ENCODE results near the gene ARRB1. TPM values are rescaled to one million over a fixed set of nuclear protein-coding genes. Genes with fewer than 3 reads are reported as not detected.

Gene ARRB1
- total RNA-seq, 2 donors from 2014 or later, result 70.3 to 73.4 TPM

GRCh38 chr11:75241036-75241905 is 110.2 kb downstream of the ARRB1 start:
- Histone ChIP-seq H3K27me3 (peaks cover 28% of the 10 kb centered on the region), H3K4me1 (peaks cover 6% of the 10 kb centered on the region), H3K9ac (ENCODE audit: low read depth in 2 of 2, low read length in 2 of 2) (peak overlapping the region in 1 of 2 donors; percentile 76), H3K4me3 (peak overlapping the region; percentile 34), H3K9me3 (no peaks in the 10 kb centered on the region), H3K36me3 (no peaks in the 10 kb centered on the region), H3K27ac (no peak overlapping the region)
- intact Hi-C loops (cut with DNase I), result loop anchor here (2.0 kb wide), 1 partner anchor 100 kb away; no protein-coding TSS in a partner anchor
- peak; percentile 58 for TF ChIP-seq CTCF (IDR thresholded peaks at IDR 0.05)
- DNase-seq, result peak; percentile 86

- peak within 1 kb of the TSS; percentile 34 for H3K4me3 ChIP-seq
- H3K9ac ChIP-seq (ENCODE audit: low read depth in 2 of 2, low read length in 2 of 2), result peak within 1 kb of the TSS in 1 of 2 donors; percentile 76
- TF ChIP-seq CTCF (IDR thresholded peaks at IDR 0.05), result no peak
- no peaks in the 10 kb centered on the region for H3K36me3 ChIP-seq
- peaks cover 28% of the 10 kb centered on the region for H3K27me3 ChIP-seq
- intact Hi-C loops (cut with DNase I), result loop anchor here (2.0 kb wide), 1 partner anchor 100 kb away; no protein-coding TSS in a partner anchor
- H3K9me3 ChIP-seq, result no peaks in the 10 kb centered on the region
- H3K27ac ChIP-seq, result no peak within 1 kb of the TSS
- peaks cover 6% of the 10 kb centered on the region for H3K4me1 ChIP-seq
- DNase-seq, result no peak
Measured at GRCh38 chr11:75240311-75241035, 111.0 kb downstream of the ARRB1 start, which contains the start of gene TPBGL. Gene TPBGL, plus strand, starts transcription at chr11:75240774. Its CDS starts 276 bp downstream, at chr11:75241050.

GRCh38 chr11:75239531-75240290 is 111.8 kb downstream of the ARRB1 start:
- H3K4me1 ChIP-seq, result peaks cover 6% of the 10 kb centered on the region
- no peak for DNase-seq
- H3K27me3 ChIP-seq, result peaks cover 28% of the 10 kb centered on the region
- H3K9ac ChIP-seq (ENCODE audit: low read depth in 2 of 2, low read length in 2 of 2), result no peak overlapping the region
- no peak overlapping the region for H3K27ac ChIP-seq
- no peak for TF ChIP-seq CTCF (IDR thresholded peaks at IDR 0.05)
- H3K4me3 ChIP-seq, result no peak overlapping the region
- H3K36me3 ChIP-seq, result no peaks in the 10 kb centered on the region
- H3K9me3 ChIP-seq, result no peaks in the 10 kb centered on the region
- intact Hi-C loops (cut with DNase I), result loop anchor here (2.0 kb wide), 1 partner anchor 99 kb away; no protein-coding TSS in a partner anchor

GRCh38 chr11:75238595-75239440 is 112.6 kb downstream of the ARRB1 start:
- DNase-seq, result no peak
- intact Hi-C loops (cut with DNase I), result no loop called here
- no peak overlapping the region for H3K4me3 ChIP-seq

More at GRCh38 chr11:75238595-75239440, 112.6 kb downstream of the ARRB1 start:
- Histone ChIP-seq H3K4me1 (peaks cover 6% of the 10 kb centered on the region), H3K9me3 (no peaks in the 10 kb centered on the region), H3K36me3 (no peaks in the 10 kb centered on the region), H3K27ac (no peak overlapping the region), H3K27me3 (peaks cover 25% of the 10 kb centered on the region), H3K9ac (ENCODE audit: low read depth in 2 of 2, low read length in 2 of 2) (no peak overlapping the region)
- no peak for TF ChIP-seq CTCF (IDR thresholded peaks at IDR 0.05)

Data from colonic mucosa (tissue), 4 donors.